Neutrophil (primary cell): ENCODE results near the gene PDE7B.

ENCODE experiments used
- H3K27ac ChIP-seq: fragments of 200-600 bp; sonication (generic); 2 replicates; pipeline ENCODE4 v1.5.1; 2016; ENCODE audit warnings: mild to moderate bottlenecking, moderate library complexity
- H3K27me3 ChIP-seq: fragments of 200-600 bp; sonication (generic); 2 replicates; pipeline ENCODE4 v1.6.0; 2016; ENCODE audit warnings: mild to moderate bottlenecking
- H3K36me3 ChIP-seq: fragments of 200-600 bp; sonication (generic); 2 replicates; pipeline ENCODE4 v1.5.1; 2017
- H3K4me1 ChIP-seq, 2 experiments: fragments of 200-600 bp in 1 of 2; sonication (generic) in 1 of 2; 1 replicate in 1 of 2; 2 replicates in 1 of 2; pipeline versions ENCODE4 v1.5.1 to v1.6.1; 2013 to 2016; ENCODE audit warnings: low read depth in 1 of 2, low read length in 1 of 2, mild to moderate bottlenecking in 1 of 2, moderate library complexity in 1 of 2; ENCODE audit not compliant: control insufficient read depth in 1 of 2, insufficient read depth in 1 of 2
- H3K4me3 ChIP-seq, 2 experiments: fragments of 200-600 bp in 1 of 2; sonication (generic) in 1 of 2; 1 replicate in 1 of 2; 2 replicates in 1 of 2; pipeline ENCODE4 v1.5.1; 2013 to 2016; ENCODE audit warnings: low read depth in 1 of 2, low read length in 1 of 2, mild to moderate bottlenecking in 1 of 2, moderate library complexity in 1 of 2
- H3K9me3 ChIP-seq: fragments of 200-600 bp; sonication (generic); 2 replicates; pipeline ENCODE4 v1.5.1; 2016
- TF ChIP-seq, protein P1 (sequence below): fragments of 200-600 bp; sonication (generic); IDR thresholded peaks from 2 replicates; pipeline ENCODE4 v1.5.1; 2016; ENCODE audit warnings: antibody characterized with exemption

The PDE7B gene

DNA sequence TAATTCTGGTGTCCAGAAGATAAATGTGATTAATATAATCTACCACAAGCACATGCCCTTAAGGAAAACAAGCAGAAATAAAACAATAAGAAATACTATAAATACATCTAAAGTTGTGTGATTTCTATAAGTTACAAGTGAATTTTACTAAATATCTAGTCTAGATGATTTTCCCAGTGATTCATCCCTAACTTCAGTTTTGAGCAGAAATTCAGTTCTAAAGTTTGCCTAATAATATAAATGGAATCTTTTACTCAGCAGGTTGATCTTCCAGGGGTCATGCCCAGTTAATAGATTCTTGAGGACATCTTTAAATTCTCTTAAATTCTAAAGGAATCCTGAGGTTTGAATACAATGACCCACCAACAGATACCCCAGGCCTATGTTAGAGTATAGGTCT lies 37.3 kb downstream of the PDE7B start:
- no peaks in the 10 kb centered on the region for H3K36me3 ChIP-seq
- H3K4me1 ChIP-seq: no peaks in the 10 kb centered on the region
- no peak overlapping the region for H3K27ac ChIP-seq
- H3K4me3 ChIP-seq: no peak overlapping the region
- no peaks in the 10 kb centered on the region for H3K9me3 ChIP-seq
- TF ChIP-seq, protein P1, sequence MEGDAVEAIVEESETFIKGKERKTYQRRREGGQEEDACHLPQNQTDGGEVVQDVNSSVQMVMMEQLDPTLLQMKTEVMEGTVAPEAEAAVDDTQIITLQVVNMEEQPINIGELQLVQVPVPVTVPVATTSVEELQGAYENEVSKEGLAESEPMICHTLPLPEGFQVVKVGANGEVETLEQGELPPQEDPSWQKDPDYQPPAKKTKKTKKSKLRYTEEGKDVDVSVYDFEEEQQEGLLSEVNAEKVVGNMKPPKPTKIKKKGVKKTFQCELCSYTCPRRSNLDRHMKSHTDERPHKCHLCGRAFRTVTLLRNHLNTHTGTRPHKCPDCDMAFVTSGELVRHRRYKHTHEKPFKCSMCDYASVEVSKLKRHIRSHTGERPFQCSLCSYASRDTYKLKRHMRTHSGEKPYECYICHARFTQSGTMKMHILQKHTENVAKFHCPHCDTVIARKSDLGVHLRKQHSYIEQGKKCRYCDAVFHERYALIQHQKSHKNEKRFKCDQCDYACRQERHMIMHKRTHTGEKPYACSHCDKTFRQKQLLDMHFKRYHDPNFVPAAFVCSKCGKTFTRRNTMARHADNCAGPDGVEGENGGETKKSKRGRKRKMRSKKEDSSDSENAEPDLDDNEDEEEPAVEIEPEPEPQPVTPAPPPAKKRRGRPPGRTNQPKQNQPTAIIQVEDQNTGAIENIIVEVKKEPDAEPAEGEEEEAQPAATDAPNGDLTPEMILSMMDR: no peak
- H3K27me3 ChIP-seq: no peaks in the 10 kb centered on the region

DNA sequence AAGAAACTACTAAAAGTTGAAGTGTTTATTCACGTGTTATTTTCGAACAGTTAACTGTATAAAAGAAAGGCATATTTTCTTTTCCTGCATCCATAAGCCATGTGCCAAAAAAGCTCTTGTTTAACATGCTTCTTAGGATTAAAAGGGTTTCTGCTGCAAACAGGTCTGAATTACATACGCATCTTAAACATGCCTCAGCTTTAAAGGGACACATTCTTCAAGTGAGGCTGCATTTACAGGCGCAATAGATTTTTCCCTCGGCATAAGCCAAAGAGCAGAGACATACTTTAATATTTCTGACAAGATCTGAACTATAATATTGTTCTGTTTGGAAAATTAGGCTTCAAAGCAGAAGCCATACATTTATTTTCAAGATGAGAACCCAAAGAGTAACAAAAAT lies 39.4 kb downstream of the PDE7B start:
- TF ChIP-seq, protein P1: no peak
- H3K27me3 ChIP-seq: no peaks in the 10 kb centered on the region
- H3K27ac ChIP-seq: no peak overlapping the region
- H3K36me3 ChIP-seq: no peaks in the 10 kb centered on the region
- no peaks in the 10 kb centered on the region for H3K4me1 ChIP-seq
- no peak overlapping the region for H3K4me3 ChIP-seq
- H3K9me3 ChIP-seq: no peaks in the 10 kb centered on the region

DNA sequence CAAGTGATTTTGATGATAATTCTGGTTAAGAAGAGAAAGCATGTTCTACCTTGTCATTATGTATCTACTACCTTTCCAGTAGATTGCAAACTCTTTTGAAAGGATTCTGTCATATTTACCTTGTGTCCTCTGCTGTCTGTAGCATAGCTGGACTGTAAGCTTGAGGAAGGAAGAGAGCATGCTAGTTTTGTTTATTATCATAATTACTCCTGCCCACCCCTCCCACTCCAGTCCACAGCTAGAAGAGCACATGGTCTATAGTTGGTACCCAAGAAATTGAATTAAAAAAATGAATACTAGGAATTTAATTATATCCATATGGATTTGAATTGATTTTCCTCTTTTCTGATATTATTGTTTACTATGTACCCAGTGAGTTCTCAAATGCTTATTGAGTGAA lies 40.2 kb downstream of the PDE7B start:
- H3K9me3 ChIP-seq: no peaks in the 10 kb centered on the region
- no peak overlapping the region for H3K27ac ChIP-seq
- TF ChIP-seq, protein P1: no peak
- H3K4me3 ChIP-seq: no peak overlapping the region
- H3K36me3 ChIP-seq: no peaks in the 10 kb centered on the region
- no peaks in the 10 kb centered on the region for H3K27me3 ChIP-seq
- H3K4me1 ChIP-seq: no peaks in the 10 kb centered on the region

DNA sequence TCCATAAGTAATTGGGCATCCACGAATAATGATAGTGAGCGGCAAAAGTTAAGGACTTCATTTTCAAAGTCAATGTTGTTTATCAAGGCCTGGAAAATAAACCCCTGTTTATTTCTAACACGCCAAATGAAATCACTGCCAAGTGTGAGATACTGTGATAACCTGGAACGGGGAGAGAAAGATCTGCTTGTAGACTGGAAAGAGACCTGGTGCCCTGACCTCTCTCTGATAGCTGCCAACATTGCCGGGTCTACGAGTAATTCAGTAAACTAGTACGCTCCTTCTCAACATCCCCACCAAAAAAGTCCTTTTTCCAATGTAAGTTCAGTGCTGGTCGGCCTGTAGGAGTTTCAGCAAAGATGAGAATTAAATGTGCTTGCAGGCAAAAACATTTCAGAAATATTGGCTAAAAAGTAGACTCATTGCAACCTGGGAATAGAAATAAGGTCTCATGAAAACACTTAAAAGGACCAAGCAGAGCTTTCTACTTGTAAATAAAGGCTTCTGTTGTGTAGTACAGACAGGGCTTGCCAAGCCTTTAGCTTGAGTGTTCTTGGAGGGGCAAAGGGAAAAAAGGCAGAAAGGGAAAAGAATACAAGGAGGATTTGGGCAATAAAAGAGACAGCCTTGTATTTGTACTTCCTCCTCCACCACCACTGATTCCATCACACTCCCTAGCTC lies 43.9 kb downstream of the PDE7B start:
- Histone ChIP-seq H3K4me1 (no peaks in the 10 kb centered on the region), H3K36me3 (no peaks in the 10 kb centered on the region)
- TF ChIP-seq, protein P1: no peak

DNA sequence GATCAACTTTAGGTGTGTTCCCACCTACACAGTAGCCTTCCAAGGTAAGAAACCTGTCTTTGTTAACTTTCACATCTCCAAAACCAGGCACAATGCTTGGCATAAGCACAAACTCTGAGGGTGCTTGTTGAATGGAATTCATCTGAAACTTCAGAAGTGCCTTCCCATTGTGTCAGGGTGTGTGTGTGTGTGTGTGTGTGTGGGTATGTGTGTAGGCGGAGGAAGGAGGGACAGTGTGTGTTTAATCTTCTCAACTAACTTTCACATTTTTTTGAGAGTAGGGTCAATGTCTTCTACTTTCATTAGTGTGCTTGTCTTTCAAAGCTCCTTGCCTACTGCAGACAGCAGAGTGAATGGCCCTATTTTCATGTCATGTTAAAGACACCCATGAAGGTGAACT lies 45.6 kb downstream of the PDE7B start:
- Histone ChIP-seq H3K9me3 (no peaks in the 10 kb centered on the region), H3K4me3 (no peak overlapping the region), H3K27me3 (no peaks in the 10 kb centered on the region), H3K4me1 (no peaks in the 10 kb centered on the region), H3K27ac (no peak overlapping the region), H3K36me3 (no peaks in the 10 kb centered on the region)
- TF ChIP-seq, protein P1: no peak

More for the DNA sequence above, 43.9 kb downstream of the PDE7B start:
- Histone ChIP-seq H3K27me3 (no peaks in the 10 kb centered on the region), H3K4me3 (no peak overlapping the region), H3K9me3 (no peaks in the 10 kb centered on the region), H3K27ac (no peak overlapping the region)
